Tibial nerve (tissue), 4 donors: Measurements from ENCODE around the gene PGF.
"Not testable (repeated sequence)": the region's sequence is repeated elsewhere in the genome, so short reads cannot be mapped to it uniquely, and the experiment has no call there.

Source experiments
- CTCF ChIP-seq, 5 experiments: fragments of 200-600 bp in 3 of 5; fragments of 450-650 bp in 2 of 5; sonication (generic) in 3 of 5; IDR thresholded peaks; one replicate each; pipeline ENCODE4 v1.5.1; 2016 to 2019; ENCODE audit warnings: antibody characterized with exemption in 5 of 5, mild to moderate bottlenecking in 3 of 5, moderate library complexity in 2 of 5
- EP300 ChIP-seq, 2 donors: sonication (generic); formaldehyde crosslinking; IDR thresholded peaks; one replicate each; pipeline ENCODE4 v1.6.1; 2017; ENCODE audit warnings: antibody characterized with exemption in 2 of 2, mild to moderate bottlenecking in 1 of 2
- POLR2A ChIP-seq, 2 donors: fragments of 450-650 bp; IDR thresholded peaks; one replicate each; pipeline ENCODE4 v1.6.1; 2017; ENCODE audit warnings: antibody characterized with exemption in 2 of 2, mild to moderate bottlenecking in 2 of 2, moderate library complexity in 2 of 2

DNA sequence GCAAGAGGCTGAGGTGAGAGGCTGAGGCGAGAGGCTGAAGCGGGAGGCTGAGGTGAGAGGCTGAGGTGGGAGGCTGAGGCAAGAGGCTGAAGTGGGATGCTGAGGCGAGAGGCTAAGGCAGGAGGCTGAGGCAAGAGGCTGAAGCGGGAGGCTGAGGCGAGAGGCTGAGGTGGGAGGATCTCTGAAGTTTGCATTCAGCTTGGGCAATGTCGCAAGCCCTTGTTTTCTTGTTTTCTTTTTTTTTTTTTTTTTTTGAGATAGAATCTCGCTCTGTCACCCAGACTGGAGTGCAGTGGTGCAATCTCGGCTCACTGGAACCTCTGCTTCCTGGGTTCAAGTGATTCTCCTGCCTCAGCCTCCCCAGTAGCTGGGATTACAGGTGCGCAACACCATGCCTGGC is 23.7 kb downstream of the PGF start:
- TF ChIP-seq POLR2A, EP300, CTCF (IDR thresholded peaks at IDR 0.05): not testable (repeated sequence)
